IPS-15b (cell line): ENCODE measurements around the gene NOTCH4.

Source experiments
- H3K27me3 ChIP-seq: one replicate; pipeline ENCODE4 v1.6.1; 2013; ENCODE audit warnings: low read length; ENCODE audit not compliant: control insufficient read depth, insufficient read depth
- H3K36me3 ChIP-seq: one replicate; pipeline ENCODE4 v1.6.1; 2013; ENCODE audit warnings: low read length; ENCODE audit not compliant: control insufficient read depth, insufficient read depth
- H3K4me1 ChIP-seq: one replicate; pipeline ENCODE4 v1.6.1; 2013; ENCODE audit warnings: mild to moderate bottlenecking, low read length; ENCODE audit not compliant: control insufficient read depth, insufficient read depth
- H3K4me3 ChIP-seq: one replicate; pipeline ENCODE4 v1.5.1; 2013; ENCODE audit warnings: low read depth, low read length
- H3K9ac ChIP-seq: one replicate; pipeline ENCODE4 v1.6.1; 2013; ENCODE audit warnings: low read depth, mild to moderate bottlenecking, low read length
- H3K9me3 ChIP-seq: one replicate; pipeline ENCODE4 v1.6.1; 2013; ENCODE audit warnings: mild to moderate bottlenecking, low read length; ENCODE audit not compliant: control insufficient read depth, insufficient read depth

NOTCH4 gene

DNA sequence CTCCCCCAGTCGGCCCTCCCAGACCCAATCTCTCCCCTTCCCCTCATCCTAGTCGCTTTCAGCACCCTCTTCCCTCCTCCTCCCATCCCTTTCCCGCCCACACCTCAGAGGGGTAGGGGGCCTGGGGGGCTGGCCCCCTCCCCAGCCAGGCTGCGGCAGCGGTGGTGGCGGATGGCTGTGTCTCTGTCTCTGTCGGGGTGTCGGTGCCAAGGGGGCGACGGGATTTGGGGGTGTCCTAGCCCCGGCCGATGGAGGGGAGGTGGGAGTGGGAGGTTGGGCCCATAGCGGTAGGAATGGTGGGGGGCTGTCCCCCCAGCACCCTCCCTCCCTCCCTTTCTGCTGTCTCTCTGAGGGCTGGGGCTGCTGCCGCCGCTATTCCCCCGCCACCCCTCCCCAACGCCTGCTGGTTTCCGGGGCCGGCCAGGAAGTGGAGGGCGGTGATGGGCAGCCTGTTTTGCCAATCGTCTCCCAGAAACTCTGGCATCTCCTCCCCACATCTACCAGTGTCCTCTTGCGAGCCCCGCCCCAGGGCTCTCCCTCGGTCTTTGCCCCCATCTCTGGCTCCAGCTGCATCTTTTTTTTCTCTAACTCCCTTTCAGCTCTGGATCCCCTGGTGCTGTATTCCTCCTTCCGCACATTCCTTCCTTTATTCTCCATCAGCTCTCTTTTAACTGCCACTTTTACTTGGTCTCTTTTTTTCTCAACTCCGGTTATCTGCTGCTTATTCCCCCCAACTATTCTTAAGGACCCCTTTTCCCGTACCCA is 48.0 kb downstream of the NOTCH4 start, which contains the start of gene AGPAT1:
AGPAT1 (minus strand) TSS at position 374 of the 765 bp plus-strand sequence. CDS start 4,588 bp downstream, outside the sequence.
- Histone ChIP-seq H3K9ac (peak within 1 kb of the TSS; percentile 93), H3K36me3 (peaks cover 10% of the 10 kb centered on the region), H3K27me3 (no peaks in the 10 kb centered on the region), H3K4me1 (peaks cover 10% of the 10 kb centered on the region), H3K9me3 (no peaks in the 10 kb centered on the region), H3K4me3 (peak within 1 kb of the TSS; percentile 95)

DNA sequence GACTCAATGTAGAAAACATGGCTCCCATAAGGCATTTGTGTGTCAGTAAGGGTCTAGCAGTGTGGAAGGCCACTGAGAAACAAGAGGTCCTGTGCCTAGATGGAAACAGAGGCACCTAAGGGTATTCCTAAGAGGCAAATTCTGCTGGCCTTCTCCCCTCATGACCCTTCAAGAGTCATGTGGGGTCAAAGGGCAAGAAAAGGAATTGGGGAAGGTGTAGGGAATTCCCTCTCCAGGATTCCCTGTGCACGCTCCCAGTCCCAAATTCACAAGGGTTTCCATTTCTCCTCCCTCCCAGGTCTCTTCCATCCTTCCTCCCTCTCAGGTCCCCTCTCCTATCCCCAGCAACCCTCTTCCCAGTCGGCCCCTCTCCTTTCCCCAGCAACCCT is 48.6 kb downstream of the NOTCH4 start:
- H3K27me3 ChIP-seq = no peaks in the 10 kb centered on the region
- H3K4me3 ChIP-seq = peak overlapping the region; percentile 93
- H3K36me3 ChIP-seq = peaks cover 14% of the 10 kb centered on the region
- peak overlapping the region; percentile 87 for H3K9ac ChIP-seq
- no peaks in the 10 kb centered on the region for H3K9me3 ChIP-seq
- peaks cover 10% of the 10 kb centered on the region for H3K4me1 ChIP-seq

DNA sequence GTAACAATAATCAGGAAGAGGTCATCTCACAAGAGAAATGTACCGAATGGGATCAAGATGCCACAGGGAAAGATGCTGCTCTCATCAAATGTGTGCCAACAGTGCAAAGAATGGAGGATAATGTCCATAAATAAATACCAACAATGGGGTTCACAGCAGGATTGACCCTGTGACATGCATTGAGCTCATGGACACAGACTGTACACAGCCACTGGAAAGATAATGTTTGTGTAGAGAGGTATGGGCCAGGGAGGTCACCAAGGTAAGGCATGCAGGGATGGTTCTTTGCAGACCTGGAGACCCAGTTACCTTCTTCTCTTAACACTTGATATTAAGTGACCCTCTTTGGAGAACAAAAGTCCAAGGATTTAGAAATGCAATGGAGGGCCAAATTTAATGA is 49.5 kb downstream of the NOTCH4 start:
- Histone ChIP-seq H3K36me3 (peaks cover 17% of the 10 kb centered on the region), H3K9me3 (no peaks in the 10 kb centered on the region), H3K9ac (no peak overlapping the region), H3K4me1 (peaks cover 9% of the 10 kb centered on the region), H3K27me3 (no peaks in the 10 kb centered on the region), H3K4me3 (peak overlapping the region; percentile 93)

DNA sequence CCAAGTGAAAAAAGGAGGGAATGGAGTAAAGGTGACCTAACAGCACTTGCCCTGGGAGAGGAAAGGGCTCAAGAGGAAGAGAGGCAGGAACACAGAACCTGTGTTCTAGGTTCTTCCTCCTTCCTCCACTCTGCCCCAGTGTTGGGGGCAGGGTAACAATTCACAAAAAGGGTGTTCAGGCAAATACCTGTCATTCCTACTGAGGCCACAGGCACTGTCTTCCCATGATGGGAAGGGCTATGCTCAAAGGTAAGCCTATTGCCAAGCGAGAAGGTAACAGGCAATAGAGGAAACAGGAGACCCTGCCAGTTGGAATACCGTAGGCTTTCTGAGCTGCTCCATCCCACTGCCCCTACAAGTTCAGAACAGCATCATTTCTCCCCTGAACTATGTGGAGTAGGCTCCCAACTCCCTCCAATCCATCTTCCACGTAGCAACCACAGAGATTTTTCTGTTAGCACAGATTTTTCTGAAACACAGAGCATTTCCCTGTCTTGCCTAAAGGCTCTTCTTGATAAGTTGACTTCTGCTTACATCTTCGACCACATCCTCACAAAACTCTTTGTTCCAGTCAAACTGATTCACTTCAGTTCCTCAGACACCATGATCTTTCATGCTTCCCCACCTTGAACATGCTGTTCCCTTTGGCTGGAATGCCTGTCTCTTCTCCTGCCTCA is 50.7 kb downstream of the NOTCH4 start:
- Histone ChIP-seq H3K9me3 (no peaks in the 10 kb centered on the region), H3K9ac (no peak overlapping the region)

DNA sequence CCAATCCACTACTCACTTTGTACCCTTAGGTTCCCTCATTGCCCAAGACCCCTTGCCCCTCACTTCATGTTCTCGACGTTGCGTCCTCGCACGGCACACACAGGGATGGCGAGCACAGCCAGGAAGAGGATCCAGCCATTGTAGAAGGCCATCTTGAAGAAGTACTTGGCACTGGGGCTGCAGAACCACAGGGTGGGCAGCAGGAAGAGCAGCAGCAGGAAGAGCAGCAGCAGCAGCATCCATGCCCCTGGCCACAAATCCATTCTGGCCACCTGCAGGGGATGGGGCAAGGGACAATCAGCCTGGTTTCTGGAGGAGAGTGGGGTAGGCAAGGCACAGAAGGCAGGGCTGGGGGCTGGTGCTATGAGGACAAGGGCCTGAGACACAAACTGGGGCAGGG is 52.6 kb downstream of the NOTCH4 start:
- Histone ChIP-seq H3K4me1 (peaks cover 9% of the 10 kb centered on the region), H3K36me3 (peaks cover 21% of the 10 kb centered on the region), H3K9ac (no peak overlapping the region), H3K27me3 (no peaks in the 10 kb centered on the region), H3K9me3 (no peaks in the 10 kb centered on the region), H3K4me3 (no peak overlapping the region)

More for the DNA sequence above, 50.7 kb downstream of the NOTCH4 start:
- no peaks in the 10 kb centered on the region for H3K27me3 ChIP-seq
- H3K36me3 ChIP-seq = peaks cover 21% of the 10 kb centered on the region
- H3K4me1 ChIP-seq = peaks cover 5% of the 10 kb centered on the region
- no peak overlapping the region for H3K4me3 ChIP-seq

DNA sequence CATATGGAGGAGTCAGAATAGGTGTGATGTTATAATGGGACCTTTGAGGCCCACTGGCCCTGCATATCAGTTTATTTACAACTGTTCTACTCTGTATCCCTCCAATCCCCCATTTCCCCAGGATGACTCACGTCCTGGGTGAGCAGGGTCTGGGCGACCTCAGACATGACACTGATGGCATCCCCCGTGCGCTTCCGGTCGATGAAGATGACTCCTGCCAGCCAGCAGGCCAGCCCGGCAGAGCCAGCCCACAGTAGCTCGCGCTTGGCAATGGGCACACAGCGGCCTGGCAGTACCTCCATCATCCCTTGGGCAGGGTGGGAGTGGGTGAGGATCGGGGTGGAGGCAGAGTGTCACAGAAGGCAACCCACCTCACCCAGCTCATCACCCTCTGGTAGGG is 53.6 kb downstream of the NOTCH4 start:
- H3K4me1 ChIP-seq = peaks cover 12% of the 10 kb centered on the region
- H3K36me3 ChIP-seq = peaks cover 21% of the 10 kb centered on the region
- H3K27me3 ChIP-seq = no peaks in the 10 kb centered on the region
- H3K9me3 ChIP-seq = no peaks in the 10 kb centered on the region
- no peak overlapping the region for H3K9ac ChIP-seq
- H3K4me3 ChIP-seq = no peak overlapping the region

DNA sequence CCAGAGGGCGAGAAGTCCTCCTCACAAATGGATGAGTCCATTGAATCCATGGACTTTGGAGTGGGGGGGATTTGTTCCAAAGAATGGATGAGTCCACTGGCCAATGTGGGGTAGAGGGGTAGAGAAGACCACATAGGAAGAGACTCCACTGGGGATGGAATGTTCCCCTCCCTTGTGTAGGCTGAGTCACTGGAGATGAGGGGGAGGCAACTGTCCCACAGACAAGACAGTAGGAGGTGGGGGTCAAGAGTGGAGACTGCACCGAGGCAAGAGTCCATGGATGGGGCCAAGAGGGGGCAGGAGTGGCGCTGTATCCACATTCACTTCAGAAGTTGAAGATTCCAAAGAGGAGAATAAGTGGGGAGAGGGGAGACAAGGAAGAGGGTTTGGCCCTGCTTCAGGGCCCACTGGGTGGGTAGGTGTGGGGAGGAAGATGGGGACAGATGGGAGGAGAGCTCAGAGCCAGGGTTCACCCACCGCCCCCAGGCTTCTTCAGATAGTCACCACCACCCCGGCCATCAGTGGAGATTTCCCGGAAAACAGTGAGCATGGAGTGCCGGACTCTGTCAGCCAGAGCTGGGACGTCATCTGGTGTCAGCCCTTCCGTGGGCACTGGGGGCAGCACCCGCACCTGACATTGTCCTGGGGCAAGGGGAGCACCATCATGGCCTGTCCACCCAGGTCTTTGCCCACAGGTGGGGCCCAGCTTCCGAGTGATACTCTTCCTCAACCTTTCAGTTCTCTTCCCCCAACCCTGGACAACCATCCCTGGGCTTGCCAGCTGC is 54.9 kb downstream of the NOTCH4 start:
- no peaks in the 10 kb centered on the region for H3K9me3 ChIP-seq
- peaks cover 12% of the 10 kb centered on the region for H3K4me1 ChIP-seq
- H3K9ac ChIP-seq = no peak overlapping the region
- H3K4me3 ChIP-seq = no peak overlapping the region
- no peaks in the 10 kb centered on the region for H3K27me3 ChIP-seq
- H3K36me3 ChIP-seq = peaks cover 21% of the 10 kb centered on the region

DNA sequence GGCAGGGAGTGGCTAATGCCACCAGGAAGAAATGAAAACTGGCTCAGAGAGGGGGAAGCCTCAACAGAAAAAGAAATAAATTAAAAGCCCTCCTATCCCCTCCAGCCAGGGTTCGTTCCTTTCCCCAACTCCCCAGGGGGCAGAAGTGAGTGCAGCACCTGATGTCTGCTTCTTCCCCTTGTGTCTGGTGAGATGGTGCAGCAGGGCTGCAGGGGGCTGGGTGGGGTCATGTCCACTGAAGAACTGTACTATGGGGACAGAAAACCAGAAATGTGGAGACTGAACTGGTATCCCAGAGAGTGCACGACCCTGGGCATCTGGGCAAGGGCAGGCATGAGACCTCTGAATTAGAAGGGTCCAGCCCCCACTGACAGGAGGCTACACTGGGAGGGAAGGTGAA is 55.5 kb downstream of the NOTCH4 start:
- Histone ChIP-seq H3K4me1 (peaks cover 9% of the 10 kb centered on the region), H3K9ac (no peak overlapping the region), H3K27me3 (no peaks in the 10 kb centered on the region), H3K4me3 (no peak overlapping the region), H3K9me3 (no peaks in the 10 kb centered on the region), H3K36me3 (peaks cover 21% of the 10 kb centered on the region)

DNA sequence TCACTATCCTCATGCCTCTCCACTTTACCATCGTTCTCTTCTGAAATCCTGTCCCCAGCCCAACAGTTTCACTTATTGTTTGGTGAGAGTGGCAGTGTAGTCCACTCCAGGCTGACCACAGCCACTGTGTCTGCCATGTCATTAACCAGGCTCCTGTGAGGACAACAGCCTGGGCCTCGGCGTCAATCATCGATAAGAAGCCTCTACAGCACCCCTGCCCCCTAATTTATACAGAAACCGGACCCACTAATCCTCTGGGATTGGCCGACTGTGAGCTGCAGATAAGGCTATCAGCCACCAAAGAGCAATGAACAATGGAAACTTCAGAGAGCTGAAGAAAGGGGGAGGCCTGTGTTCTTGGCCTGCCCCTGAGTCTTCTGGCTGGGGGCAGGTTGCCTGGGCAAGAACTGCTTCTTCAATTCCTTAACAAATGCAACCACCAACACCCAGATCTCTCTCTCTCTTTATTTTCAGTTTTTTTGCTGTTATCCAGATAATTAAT is 56.1 kb downstream of the NOTCH4 start:
- Histone ChIP-seq H3K36me3 (peaks cover 21% of the 10 kb centered on the region), H3K4me3 (no peak overlapping the region), H3K27me3 (no peaks in the 10 kb centered on the region), H3K9ac (no peak overlapping the region), H3K9me3 (no peaks in the 10 kb centered on the region), H3K4me1 (peaks cover 7% of the 10 kb centered on the region)

DNA sequence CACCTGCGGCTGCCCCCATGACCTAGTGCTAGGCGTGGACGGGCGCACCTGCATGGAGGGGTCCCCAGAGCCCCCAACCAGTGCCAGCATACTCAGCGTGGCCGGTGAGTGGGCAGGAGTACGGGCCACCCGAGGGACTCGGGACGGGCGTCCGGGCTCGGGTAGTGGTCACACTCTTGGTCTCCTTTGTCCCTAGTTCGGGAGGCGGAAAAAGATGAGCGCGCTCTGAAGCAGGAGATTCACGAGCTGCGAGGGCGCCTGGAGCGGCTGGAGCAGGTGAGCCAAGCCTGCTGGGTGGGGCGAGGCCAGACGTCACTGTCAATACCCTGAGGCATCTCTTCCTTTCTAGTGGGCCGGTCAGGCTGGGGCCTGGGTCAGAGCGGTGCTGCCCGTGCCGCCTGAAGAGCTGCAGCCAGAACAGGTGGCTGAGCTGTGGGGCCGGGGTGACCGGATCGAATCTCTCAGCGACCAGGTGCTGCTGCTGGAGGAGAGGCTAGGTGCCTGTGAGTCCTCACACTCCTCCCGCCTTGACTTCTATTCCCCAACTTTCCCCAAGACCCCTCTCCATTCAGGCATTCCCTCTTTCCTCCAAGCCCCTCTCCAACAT is 56.6 kb downstream of the NOTCH4 start:
- peak overlapping the region; percentile 60 for H3K9ac ChIP-seq
- peaks cover 7% of the 10 kb centered on the region for H3K4me1 ChIP-seq
- no peaks in the 10 kb centered on the region for H3K27me3 ChIP-seq
- H3K36me3 ChIP-seq = peaks cover 21% of the 10 kb centered on the region
- peak overlapping the region; percentile 37 for H3K4me3 ChIP-seq
- H3K9me3 ChIP-seq = no peaks in the 10 kb centered on the region

DNA sequence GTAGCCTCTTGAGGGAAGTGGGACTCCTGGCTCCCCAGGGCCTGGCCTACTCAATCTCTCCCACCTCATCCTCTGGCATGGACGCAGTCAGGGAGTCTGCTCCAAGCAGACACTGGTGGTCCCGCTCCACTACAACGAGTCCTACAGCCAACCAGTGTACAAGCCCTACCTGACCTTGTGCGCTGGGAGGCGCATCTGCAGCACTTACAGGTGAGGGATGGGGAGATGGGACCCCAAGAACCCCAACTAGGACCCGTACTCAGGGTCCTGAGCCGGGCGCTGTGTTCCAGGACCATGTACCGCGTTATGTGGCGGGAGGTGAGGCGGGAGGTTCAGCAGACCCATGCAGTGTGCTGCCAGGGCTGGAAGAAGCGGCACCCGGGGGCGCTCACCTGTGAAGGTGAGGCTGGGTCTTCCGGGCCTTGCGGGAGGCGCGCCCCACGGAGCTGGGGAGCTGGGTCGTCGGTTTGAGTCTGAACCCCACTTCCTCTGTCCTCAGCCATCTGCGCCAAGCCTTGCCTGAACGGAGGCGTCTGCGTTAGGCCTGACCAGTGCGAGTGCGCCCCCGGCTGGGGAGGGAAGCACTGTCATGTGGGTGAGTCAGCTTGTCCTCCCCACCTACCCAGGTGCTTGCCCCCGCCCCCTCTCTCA is 57.3 kb downstream of the NOTCH4 start:
- H3K4me3 ChIP-seq = peak overlapping the region; percentile 37
- peaks cover 23% of the 10 kb centered on the region for H3K36me3 ChIP-seq
- no peaks in the 10 kb centered on the region for H3K27me3 ChIP-seq
- peaks cover 7% of the 10 kb centered on the region for H3K4me1 ChIP-seq
- peak overlapping the region; percentile 60 for H3K9ac ChIP-seq
- H3K9me3 ChIP-seq = no peaks in the 10 kb centered on the region
